Gastroesophageal sphincter (tissue), 3 donors: ENCODE data around the gene SRCIN1.

Source experiments
- CTCF ChIP-seq, 4 experiments: fragments of 200-600 bp in 2 of 4; fragments of 450-650 bp in 2 of 4; sonication (generic) in 1 of 4; IDR thresholded peaks; one replicate each; pipeline ENCODE4 v1.5.1; 2017 to 2019; ENCODE audit warnings: antibody characterized with exemption in 4 of 4, mild to moderate bottlenecking in 2 of 4, moderate library complexity in 2 of 4
- POLR2A ChIP-seq, 2 donors: fragments of 450-650 bp; IDR thresholded peaks; one replicate each; pipeline ENCODE4 v1.6.1; 2017; ENCODE audit warnings: antibody characterized with exemption in 2 of 2, mild to moderate bottlenecking in 2 of 2, moderate library complexity in 1 of 2
- POLR2AphosphoS5 ChIP-seq: sonication (generic); formaldehyde crosslinking; IDR thresholded peaks from one replicate; pipeline ENCODE4 v1.6.1; 2017; ENCODE audit warnings: antibody characterized with exemption

- TF ChIP-seq CTCF (IDR thresholded peaks at IDR 0.05) = no peak
- TF ChIP-seq POLR2A (IDR thresholded peaks at IDR 0.05) = no peak
- no peak for TF ChIP-seq POLR2AphosphoS5
Observed at GRCh38 chr17:38549285-38549684, 56.5 kb downstream of the SRCIN1 start.
